ENCODE data around the gene SHISAL2A. TPM values are rescaled to one million over a fixed set of nuclear protein-coding genes. Genes with fewer than 3 reads are reported as not detected.

The SHISAL2A gene
- total RNA-seq, 1 experiment from 2014 or later = 0.90 TPM

- H3K23ac ChIP-seq (ENCODE audit: insufficient read length, low read depth, low read length) = no peak overlapping the region
- no peak overlapping the region for H2BK5ac ChIP-seq (ENCODE audit: insufficient read length, low read length)
- no peak overlapping the region for H2BK12ac ChIP-seq (ENCODE audit: insufficient read length, low read depth, low read length)
- no peaks in the 10 kb centered on the region for H3K79me2 ChIP-seq (ENCODE audit: insufficient read depth, low read length)
- H3K56ac ChIP-seq (ENCODE audit: insufficient read length, low read depth, low read length) = no peak overlapping the region
- Mint-ChIP-seq H3K36me3 (ENCODE audit: insufficient read depth in 1 of 3, low read depth in 3 of 3) (peaks cover 2 to 17% (median 4%) of the 10 kb centered on the region in 3 experiments), H3K27me3 (ENCODE audit: low read depth) (no peaks in the 10 kb centered on the region), H3K9me3 (no peaks in the 10 kb centered on the region; a peak in 1 of 5 replicates), H3K27ac (peak overlapping the region in 1 of 3 experiments; percentile 0; a peak in 2 of 7 replicates), H3K4me1 (peaks cover 16 to 21% of the 10 kb centered on the region in 2 experiments), H3K4me3 (no peak overlapping the region)
- no peaks in the 10 kb centered on the region for H3K27me3 ChIP-seq (ENCODE audit: insufficient read depth, low read length)
- H3K14ac ChIP-seq (ENCODE audit: insufficient read depth, low read length) = no peak overlapping the region
- no peak overlapping the region for H3K27ac ChIP-seq (ENCODE audit: insufficient read length, low read depth, low read length)
- no peaks in the 10 kb centered on the region for H3K9me3 ChIP-seq (ENCODE audit: control insufficient read depth, low read depth, low read length)
- H2AFZ ChIP-seq (ENCODE audit: low read length) = no peak overlapping the region
- no peaks in the 10 kb centered on the region for H3K23me2 ChIP-seq (ENCODE audit: insufficient read length, low read depth, low read length, poor library complexity, severe bottlenecking)
- no peak overlapping the region for H2BK120ac ChIP-seq (ENCODE audit: low read depth, low read length, poor library complexity, severe bottlenecking)
- H3K4me1 ChIP-seq (ENCODE audit: insufficient read depth, low read length) = no peaks in the 10 kb centered on the region; the same call in 1 of the 2 replicates
- H4K5ac ChIP-seq (ENCODE audit: insufficient read length, low read depth, low read length) = no peak overlapping the region
- H4K91ac ChIP-seq (ENCODE audit: insufficient read length, low read depth, low read length) = no peak overlapping the region
- H3K79me1 ChIP-seq (ENCODE audit: insufficient read depth, low read depth, low read length, poor library complexity, severe bottlenecking) = no peaks in the 10 kb centered on the region
- no peak overlapping the region for H3K18ac ChIP-seq (ENCODE audit: insufficient read length, low read depth, low read length)
- H3K4me2 ChIP-seq (ENCODE audit: insufficient read depth, insufficient read length, low read length) = no peak overlapping the region
- H4K20me1 ChIP-seq (ENCODE audit: control insufficient read depth, insufficient read depth, insufficient read length) = no peaks in the 10 kb centered on the region
- no peak overlapping the region for H4K8ac ChIP-seq (replicated peaks; ENCODE audit: insufficient read length, low read depth, low read length)
- H2BK15ac ChIP-seq (ENCODE audit: low read depth, low read length) = no peak overlapping the region
- DNase-seq = no peak
- TF ChIP-seq CTCF (conservative IDR thresholded peaks at IDR 0.05) = no peak
- H3K9ac ChIP-seq (ENCODE audit: extremely low read depth, insufficient read length, low read length) = no peak overlapping the region
- no peak overlapping the region for H2BK20ac ChIP-seq (ENCODE audit: low read depth, low read length, poor library complexity, severe bottlenecking)
- H3K4ac ChIP-seq (ENCODE audit: low read depth, low read length) = no peak overlapping the region
- H2AK5ac ChIP-seq (ENCODE audit: insufficient read length, low read length) = no peak overlapping the region
- WGBS (ENCODE audit: extremely low coverage, insufficient read length, low lambda C conversion rate) = no CpG with 5 or more reads among the region's 3 CpGs
- no peak overlapping the region for H3T11ph ChIP-seq (ENCODE audit: low read length)
Measured at GRCh38 chr1:52680353-52680752, 47.4 kb downstream of the SHISAL2A start.

Measured in H9 (cell line).